Measurements from ENCODE around the gene AOPEP.

AOPEP gene

DNA sequence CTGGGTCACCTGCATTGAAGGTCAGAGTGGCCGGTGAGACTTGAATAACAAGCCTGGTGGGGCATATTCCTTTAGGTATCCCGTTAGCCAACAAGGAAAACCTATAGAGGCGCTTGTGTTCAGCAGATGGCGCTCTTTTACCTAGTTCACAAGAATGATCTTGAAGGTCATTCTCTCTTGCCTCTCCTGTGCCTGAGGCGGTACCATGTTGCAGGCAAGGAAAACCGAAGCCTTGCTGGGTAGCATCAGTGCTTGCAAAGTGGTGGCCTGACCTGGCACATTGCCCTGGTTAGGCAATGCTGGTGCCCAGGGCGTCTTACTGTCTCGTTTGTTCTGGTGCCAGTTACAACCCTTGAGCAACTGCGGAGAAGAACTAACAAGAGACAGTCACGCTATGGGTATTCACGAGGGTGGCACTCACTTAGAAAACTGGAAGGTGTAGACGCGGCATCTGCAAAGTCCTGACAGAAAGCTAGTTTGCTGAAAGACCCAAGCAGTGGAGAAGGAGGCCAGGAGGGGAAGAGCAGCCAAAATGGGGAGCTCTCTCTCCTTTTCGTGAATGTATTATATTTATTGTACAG is 56.7 kb downstream of the AOPEP start:
- peak; percentile 45 for DNase-seq (ENCODE audit: low spot score)
- in situ Hi-C loops (cut with MboI; ENCODE audit: low pct_unique_long_range_greater_than_20kb, low sequenced_read_pairs, unreplicated experiment) = loop anchor here (10.0 kb wide), 1 partner anchor 332 kb away; no protein-coding TSS in a partner anchor
- peak; percentile 63 for TF ChIP-seq CTCF (IDR thresholded peaks at IDR 0.05; ENCODE audit: extremely low read depth, insufficient read depth, missing control alignments)

DNA sequence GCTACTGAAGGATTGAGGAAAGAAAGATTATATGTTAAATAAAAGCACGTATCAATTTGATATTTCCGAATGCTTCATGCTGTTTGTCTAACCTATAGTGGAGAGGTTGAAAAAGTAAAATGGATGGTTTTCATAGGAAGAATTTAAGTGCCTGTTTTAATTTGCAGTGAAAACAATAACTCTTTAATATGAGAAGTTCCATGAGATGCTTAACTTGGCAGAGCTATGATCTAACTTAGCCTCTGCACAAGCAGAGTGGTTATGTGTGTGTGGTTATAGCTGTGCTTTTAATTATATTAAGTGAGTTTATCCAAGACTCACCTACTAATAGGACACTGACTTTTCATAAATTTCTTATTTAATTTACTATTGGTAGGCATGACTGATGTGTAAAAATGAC is 57.4 kb downstream of the AOPEP start:
- TF ChIP-seq CTCF (IDR thresholded peaks at IDR 0.05; ENCODE audit: extremely low read depth, insufficient read depth, missing control alignments) = no peak
- no peak for DNase-seq (ENCODE audit: low spot score)
- in situ Hi-C loops (cut with MboI; ENCODE audit: low pct_unique_long_range_greater_than_20kb, low sequenced_read_pairs, unreplicated experiment) = loop anchor here (10.0 kb wide), 1 partner anchor 331 kb away; no protein-coding TSS in a partner anchor

DNA sequence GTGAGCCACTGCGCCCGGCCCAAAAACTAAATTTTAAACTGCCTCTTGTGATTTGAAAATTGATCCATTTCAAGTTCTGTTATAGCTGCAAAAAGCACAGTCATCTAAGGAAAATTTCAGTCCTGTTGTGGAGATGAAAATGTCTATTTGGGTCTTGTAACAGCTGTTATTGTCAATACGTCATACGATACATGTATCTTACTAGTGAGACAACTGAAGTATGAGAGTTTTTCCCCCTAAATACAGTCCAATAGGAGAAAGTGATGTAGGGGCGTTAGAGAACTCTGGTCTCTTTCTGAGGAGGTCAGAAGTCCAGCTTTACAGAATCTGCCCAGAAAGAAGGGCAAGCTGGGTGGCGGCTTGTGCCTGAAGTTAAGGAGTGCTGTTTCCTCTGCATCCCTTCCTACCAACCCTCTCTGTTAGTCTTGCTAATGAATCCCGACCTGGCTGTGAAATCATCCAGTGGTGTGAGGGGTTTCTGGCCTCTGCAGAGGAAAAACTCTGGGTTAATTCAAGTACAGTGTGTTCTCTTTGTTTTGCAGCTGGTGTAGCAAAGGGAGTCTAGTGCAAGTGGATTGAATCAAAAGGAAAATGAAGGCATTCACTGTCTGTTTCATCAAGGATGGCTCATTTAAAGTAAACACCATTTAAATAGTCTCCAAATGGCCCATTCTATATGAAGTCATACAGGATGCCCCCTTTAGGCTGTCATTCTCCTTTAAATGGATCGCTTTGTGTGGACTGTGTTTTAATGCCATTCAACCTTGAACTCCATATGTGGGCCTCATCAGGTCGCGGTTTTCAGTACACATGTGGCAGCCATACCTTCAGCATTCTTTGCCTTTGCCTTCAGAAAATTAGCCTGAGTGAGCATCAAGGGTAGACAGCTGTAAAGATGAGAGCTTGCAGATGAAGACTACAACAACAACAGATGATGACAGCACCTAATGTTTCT is 59.0 kb downstream of the AOPEP start:
- in situ Hi-C loops (cut with MboI; ENCODE audit: low pct_unique_long_range_greater_than_20kb, low sequenced_read_pairs, unreplicated experiment) = loop anchor here (10.0 kb wide), 1 partner anchor 329 kb away; no protein-coding TSS in a partner anchor
- no peak for TF ChIP-seq CTCF (IDR thresholded peaks at IDR 0.05; ENCODE audit: extremely low read depth, insufficient read depth, missing control alignments)
- DNase-seq (ENCODE audit: low spot score) = no peak

- no peak for TF ChIP-seq CTCF (IDR thresholded peaks at IDR 0.05; ENCODE audit: extremely low read depth, insufficient read depth, missing control alignments)
- in situ Hi-C loops (cut with MboI; ENCODE audit: low pct_unique_long_range_greater_than_20kb, low sequenced_read_pairs, unreplicated experiment) = loop anchor here (10.0 kb wide), 1 partner anchor 328 kb away; no protein-coding TSS in a partner anchor
- no peak for DNase-seq (ENCODE audit: low spot score)
Measured at GRCh38 chr9:94786586-94786985, 60.1 kb downstream of the AOPEP start.

GRCh38 chr9:94787266-94787665 is 60.8 kb downstream of the AOPEP start:
- in situ Hi-C loops (cut with MboI; ENCODE audit: low pct_unique_long_range_greater_than_20kb, low sequenced_read_pairs, unreplicated experiment) = loop anchor here (10.0 kb wide), 1 partner anchor 328 kb away; no protein-coding TSS in a partner anchor
- no peak for TF ChIP-seq CTCF (IDR thresholded peaks at IDR 0.05; ENCODE audit: extremely low read depth, insufficient read depth, missing control alignments)
- no peak for DNase-seq (ENCODE audit: low spot score)

DNA sequence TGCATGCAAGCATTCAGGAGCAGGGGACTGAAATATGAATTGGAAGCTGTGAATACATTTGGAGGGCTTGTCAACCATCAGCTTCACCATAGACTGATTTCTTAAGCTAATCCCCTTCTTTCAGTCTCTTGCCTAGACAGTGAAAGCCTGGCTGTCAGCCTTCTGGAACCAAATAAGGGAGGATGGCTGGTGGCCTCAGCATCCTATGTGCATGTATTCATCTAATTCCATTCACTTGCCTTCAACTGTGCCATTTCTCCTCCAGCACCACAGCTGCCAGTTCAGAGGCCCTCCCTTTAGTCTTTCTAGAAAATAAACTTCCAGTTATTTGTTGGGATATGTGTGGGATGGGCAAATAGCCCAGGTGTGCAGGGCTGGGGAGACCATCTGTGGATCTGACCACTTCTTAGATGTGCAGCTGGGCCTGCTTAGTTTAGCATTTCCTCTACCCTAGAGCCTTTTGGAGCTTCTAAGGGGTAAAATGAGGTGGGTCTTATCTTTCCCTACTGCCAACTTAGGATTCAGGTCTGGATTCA is 62.1 kb downstream of the AOPEP start:
- TF ChIP-seq CTCF (IDR thresholded peaks at IDR 0.05; ENCODE audit: extremely low read depth, insufficient read depth, missing control alignments) = no peak
- no peak for DNase-seq (ENCODE audit: low spot score)
- in situ Hi-C loops (cut with MboI; ENCODE audit: low pct_unique_long_range_greater_than_20kb, low sequenced_read_pairs, unreplicated experiment) = loop anchor here (10.0 kb wide), 1 partner anchor 326 kb away; no protein-coding TSS in a partner anchor

Measured in GM13977 (cell line).